Fibroblast of upper back skin (primary cell): ENCODE measurements around the gene CRTC3.
A peak's percentile ranks its signal among the peaks of the same experiment; 100 is the strongest.
"Not testable (repeated sequence)": the region's sequence is repeated elsewhere in the genome, so short reads cannot be mapped to it uniquely, and the experiment has no call there.

Experiments
- DNase-seq: peaks from one replicate; pipeline ENCODE4 v3.0.0-alpha.2; 2013

Gene CRTC3

GRCh38 chr15:90657520-90658172 lies 127.9 kb downstream of the CRTC3 start:
- not testable (repeated sequence) for DNase-seq

- DNase-seq, result no peak
These were observed 129.8 kb downstream of the CRTC3 start for GRCh38 chr15:90659481-90659880.

GRCh38 chr15:90660195-90660998 lies 130.7 kb downstream of the CRTC3 start:
- DNase-seq, result peak; percentile 89

- DNase-seq, result not testable (repeated sequence)
These were observed 131.2 kb downstream of the CRTC3 start for GRCh38 chr15:90660999-90661330.

GRCh38 chr15:90664081-90664461 lies 134.3 kb downstream of the CRTC3 start:
- not testable (repeated sequence) for DNase-seq

GRCh38 chr15:90664650-90665287 lies 135.0 kb downstream of the CRTC3 start:
- DNase-seq, result no peak

- peak; percentile 61 for DNase-seq
These were observed 135.8 kb downstream of the CRTC3 start for GRCh38 chr15:90665288-90666134.

GRCh38 chr15:90666135-90666909 lies 136.6 kb downstream of the CRTC3 start:
- DNase-seq, result no peak

GRCh38 chr15:90667073-90667754 lies 137.5 kb downstream of the CRTC3 start:
- no peak for DNase-seq

- DNase-seq, result not testable (repeated sequence)
These were observed 138.1 kb downstream of the CRTC3 start for GRCh38 chr15:90667755-90668345.

GRCh38 chr15:90670631-90671030 lies 140.9 kb downstream of the CRTC3 start:
- not testable (repeated sequence) for DNase-seq

GRCh38 chr15:90671216-90671615 lies 141.5 kb downstream of the CRTC3 start:
- DNase-seq, result no peak

- not testable (repeated sequence) for DNase-seq
These were observed 143.6 kb downstream of the CRTC3 start for GRCh38 chr15:90673357-90673756.

GRCh38 chr15:90674476-90674875 lies 144.8 kb downstream of the CRTC3 start:
- DNase-seq, result no peak

GRCh38 chr15:90675464-90675863 lies 145.7 kb downstream of the CRTC3 start:
- no peak for DNase-seq

- no peak for DNase-seq
These were observed 148.4 kb downstream of the CRTC3 start for GRCh38 chr15:90677807-90678790.

- no peak for DNase-seq
These were observed 150.2 kb downstream of the CRTC3 start for GRCh38 chr15:90679959-90680358.

- DNase-seq, result peak; percentile 98
These were observed 150.7 kb downstream of the CRTC3 start for GRCh38 chr15:90680371-90680935.

GRCh38 chr15:90681056-90681455 lies 151.3 kb downstream of the CRTC3 start:
- no peak for DNase-seq

- peak; percentile 85 for DNase-seq
These were observed 151.8 kb downstream of the CRTC3 start for GRCh38 chr15:90681480-90681879.
